ENCODE measurements around the gene UAP1.

DNA sequence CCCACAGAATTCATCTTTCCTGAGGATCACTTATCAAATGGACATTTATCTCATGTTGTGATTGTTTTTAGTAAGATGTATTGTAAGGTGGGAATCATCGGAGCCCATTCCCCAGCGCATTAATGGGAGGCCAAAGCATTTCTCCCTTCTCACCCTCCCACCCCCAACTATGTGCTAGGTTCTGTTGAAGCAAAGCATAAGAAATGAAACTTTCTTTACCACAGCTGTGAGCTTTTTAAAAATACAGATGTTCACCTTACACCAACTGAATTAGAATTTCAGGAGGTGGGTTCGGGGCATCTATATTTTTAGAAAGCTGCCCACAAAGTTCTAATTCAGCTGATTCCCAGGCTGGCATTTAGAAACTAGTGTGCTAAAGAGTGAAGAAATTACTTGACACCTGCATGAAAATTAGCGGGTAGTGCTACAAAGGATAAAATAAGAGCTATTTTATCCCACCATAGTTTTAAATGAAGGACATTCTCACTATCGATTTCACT, 26.3 kb downstream of the UAP1 start:
- no peak for TF ChIP-seq POLR2A (IDR thresholded peaks at IDR 0.05)
- TF ChIP-seq, protein P1, sequence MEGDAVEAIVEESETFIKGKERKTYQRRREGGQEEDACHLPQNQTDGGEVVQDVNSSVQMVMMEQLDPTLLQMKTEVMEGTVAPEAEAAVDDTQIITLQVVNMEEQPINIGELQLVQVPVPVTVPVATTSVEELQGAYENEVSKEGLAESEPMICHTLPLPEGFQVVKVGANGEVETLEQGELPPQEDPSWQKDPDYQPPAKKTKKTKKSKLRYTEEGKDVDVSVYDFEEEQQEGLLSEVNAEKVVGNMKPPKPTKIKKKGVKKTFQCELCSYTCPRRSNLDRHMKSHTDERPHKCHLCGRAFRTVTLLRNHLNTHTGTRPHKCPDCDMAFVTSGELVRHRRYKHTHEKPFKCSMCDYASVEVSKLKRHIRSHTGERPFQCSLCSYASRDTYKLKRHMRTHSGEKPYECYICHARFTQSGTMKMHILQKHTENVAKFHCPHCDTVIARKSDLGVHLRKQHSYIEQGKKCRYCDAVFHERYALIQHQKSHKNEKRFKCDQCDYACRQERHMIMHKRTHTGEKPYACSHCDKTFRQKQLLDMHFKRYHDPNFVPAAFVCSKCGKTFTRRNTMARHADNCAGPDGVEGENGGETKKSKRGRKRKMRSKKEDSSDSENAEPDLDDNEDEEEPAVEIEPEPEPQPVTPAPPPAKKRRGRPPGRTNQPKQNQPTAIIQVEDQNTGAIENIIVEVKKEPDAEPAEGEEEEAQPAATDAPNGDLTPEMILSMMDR (IDR thresholded peaks at IDR 0.05), result no peak

Measured in body of pancreas (tissue), 4 donors.